ENCODE measurements around the gene TBL3.

GRCh38 chr16:1959269-1960039 is 12.4 kb upstream of the TBL3 start, which contains the start of gene NDUFB10:
- no peak for TF ChIP-seq MAX (IDR thresholded peaks at IDR 0.05)
- TF ChIP-seq POLR2AphosphoS5 (IDR thresholded peaks at IDR 0.05; ENCODE audit: low read depth, low read length) = peak; percentile 98
- peak in 2 of 3 experiments; percentile 60 to 61; a peak in 4 of 6 replicates for TF ChIP-seq CTCF (IDR thresholded peaks at IDR 0.05 in 2 of 3, conservative IDR thresholded peaks at IDR 0.05 in 1 of 3; ENCODE audit: borderline replicate concordance in 1 of 3, insufficient read depth in 1 of 3, low read depth in 2 of 3, low read length in 2 of 3)
- TF ChIP-seq ZNF274 (IDR thresholded peaks at IDR 0.05; ENCODE audit: low read depth, low read length) = no peak
- TF ChIP-seq POLR2A (IDR thresholded peaks at IDR 0.05; ENCODE audit: borderline replicate concordance, extremely low read depth, insufficient read depth, insufficient read length) = peak; percentile 89
- no peak for TF ChIP-seq EZH2 (IDR thresholded peaks at IDR 0.05)
- TF ChIP-seq JUND (IDR thresholded peaks at IDR 0.05) = no peak
- no peak for TF ChIP-seq EZH2phosphoT487 (IDR thresholded peaks at IDR 0.05; ENCODE audit: borderline replicate concordance)
- TF ChIP-seq, protein P1, sequence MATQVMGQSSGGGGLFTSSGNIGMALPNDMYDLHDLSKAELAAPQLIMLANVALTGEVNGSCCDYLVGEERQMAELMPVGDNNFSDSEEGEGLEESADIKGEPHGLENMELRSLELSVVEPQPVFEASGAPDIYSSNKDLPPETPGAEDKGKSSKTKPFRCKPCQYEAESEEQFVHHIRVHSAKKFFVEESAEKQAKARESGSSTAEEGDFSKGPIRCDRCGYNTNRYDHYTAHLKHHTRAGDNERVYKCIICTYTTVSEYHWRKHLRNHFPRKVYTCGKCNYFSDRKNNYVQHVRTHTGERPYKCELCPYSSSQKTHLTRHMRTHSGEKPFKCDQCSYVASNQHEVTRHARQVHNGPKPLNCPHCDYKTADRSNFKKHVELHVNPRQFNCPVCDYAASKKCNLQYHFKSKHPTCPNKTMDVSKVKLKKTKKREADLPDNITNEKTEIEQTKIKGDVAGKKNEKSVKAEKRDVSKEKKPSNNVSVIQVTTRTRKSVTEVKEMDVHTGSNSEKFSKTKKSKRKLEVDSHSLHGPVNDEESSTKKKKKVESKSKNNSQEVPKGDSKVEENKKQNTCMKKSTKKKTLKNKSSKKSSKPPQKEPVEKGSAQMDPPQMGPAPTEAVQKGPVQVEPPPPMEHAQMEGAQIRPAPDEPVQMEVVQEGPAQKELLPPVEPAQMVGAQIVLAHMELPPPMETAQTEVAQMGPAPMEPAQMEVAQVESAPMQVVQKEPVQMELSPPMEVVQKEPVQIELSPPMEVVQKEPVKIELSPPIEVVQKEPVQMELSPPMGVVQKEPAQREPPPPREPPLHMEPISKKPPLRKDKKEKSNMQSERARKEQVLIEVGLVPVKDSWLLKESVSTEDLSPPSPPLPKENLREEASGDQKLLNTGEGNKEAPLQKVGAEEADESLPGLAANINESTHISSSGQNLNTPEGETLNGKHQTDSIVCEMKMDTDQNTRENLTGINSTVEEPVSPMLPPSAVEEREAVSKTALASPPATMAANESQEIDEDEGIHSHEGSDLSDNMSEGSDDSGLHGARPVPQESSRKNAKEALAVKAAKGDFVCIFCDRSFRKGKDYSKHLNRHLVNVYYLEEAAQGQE (IDR thresholded peaks at IDR 0.05; ENCODE audit: low read depth) = no peak
- TF ChIP-seq ZBTB33 (IDR thresholded peaks at IDR 0.05; ENCODE audit: extremely low read depth, insufficient replicate concordance, low read length) = peak; percentile 71
- no peak for TF ChIP-seq CEBPB (IDR thresholded peaks at IDR 0.05; ENCODE audit: low read depth)
- TF ChIP-seq YY1 (IDR thresholded peaks at IDR 0.05; ENCODE audit: extremely low read depth, insufficient replicate concordance, low read depth, low read length) = peak; percentile 71
- TF ChIP-seq ATF3 (IDR thresholded peaks at IDR 0.05) = no peak

All from HCT116 (cell line).